GM06990 (cell line): Measurements from ENCODE around the gene SHH.

Experiments used
- DNase-seq: peaks from one replicate; pipeline ENCODE4 v3.0.0-alpha.2; 2011; ENCODE audit not compliant: insufficient read length; ENCODE audit errors: extremely low read depth
- H3K27me3 ChIP-seq: replicated peaks from 2 replicates; pipeline ENCODE4 v1.6.0; 2011; ENCODE audit warnings: low read length; ENCODE audit not compliant: control insufficient read depth, insufficient read depth
- H3K36me3 ChIP-seq: 2 replicates; pipeline ENCODE4 v1.5.1; 2011; ENCODE audit warnings: low read length; ENCODE audit not compliant: control insufficient read depth, insufficient read depth
- H3K4me3 ChIP-seq: replicated peaks from 2 replicates; pipeline ENCODE4 v1.5.1; 2011; ENCODE audit warnings: low read depth, mild to moderate bottlenecking, control low read depth, low read length
- CTCF ChIP-seq: IDR thresholded peaks from 2 replicates; pipeline ENCODE4 v1.5.1; 2011; ENCODE audit warnings: low read length, control low read depth, mild to moderate bottlenecking, inconsistent platforms; ENCODE audit not compliant: insufficient read depth, poor library complexity, severe bottlenecking

SHH gene

DNA sequence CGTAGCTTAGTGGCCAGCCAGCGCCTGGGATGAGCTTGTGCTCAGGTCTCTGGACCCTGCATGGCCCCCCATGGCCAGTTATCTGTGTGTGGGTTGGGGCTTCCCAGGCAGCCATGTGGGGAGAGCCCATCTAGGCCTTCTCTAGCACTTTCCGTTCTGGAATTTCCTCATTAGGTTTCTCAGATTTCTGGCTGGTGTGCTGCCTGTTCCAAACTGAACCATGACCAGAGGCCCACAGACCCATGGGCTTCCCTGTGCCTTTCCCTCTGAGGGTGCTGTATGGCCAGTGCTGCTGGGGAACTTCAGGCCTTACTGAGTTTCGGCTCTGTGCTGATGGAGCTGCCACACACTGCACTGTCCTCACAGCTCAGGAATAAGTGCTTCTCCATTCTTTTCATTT lies 50.2 kb downstream of the SHH start:
- H3K36me3 ChIP-seq: peaks cover 33% of the 10 kb centered on the region
- DNase-seq: no peak

DNA sequence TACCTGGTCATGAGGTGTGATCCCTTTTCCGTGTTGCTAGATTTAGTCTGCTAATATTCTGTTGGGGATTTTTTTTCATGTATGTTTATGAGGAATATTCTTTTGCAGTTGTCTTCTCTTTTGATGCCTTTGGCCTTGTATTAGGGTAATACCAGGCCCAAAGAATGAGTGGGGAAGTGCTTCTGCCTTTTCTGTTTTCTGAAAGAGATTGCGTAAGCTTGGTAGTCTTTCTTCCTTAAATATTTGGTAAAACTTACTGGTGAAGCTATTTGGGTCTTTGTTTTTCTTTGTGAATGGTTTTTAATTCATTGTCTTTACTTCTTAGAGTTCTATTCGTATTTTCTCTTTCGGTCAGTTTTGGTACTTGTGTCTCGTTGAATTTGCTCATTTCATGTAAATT lies 51.1 kb downstream of the SHH start:
- TF ChIP-seq CTCF: no peak
- Histone ChIP-seq H3K4me3 (no peak overlapping the region), H3K36me3 (peaks cover 31% of the 10 kb centered on the region), H3K27me3 (no peaks in the 10 kb centered on the region)
- no peak for DNase-seq

More for the DNA sequence above, 50.2 kb downstream of the SHH start:
- no peaks in the 10 kb centered on the region for H3K27me3 ChIP-seq
- no peak overlapping the region for H3K4me3 ChIP-seq
- no peak for TF ChIP-seq CTCF

DNA sequence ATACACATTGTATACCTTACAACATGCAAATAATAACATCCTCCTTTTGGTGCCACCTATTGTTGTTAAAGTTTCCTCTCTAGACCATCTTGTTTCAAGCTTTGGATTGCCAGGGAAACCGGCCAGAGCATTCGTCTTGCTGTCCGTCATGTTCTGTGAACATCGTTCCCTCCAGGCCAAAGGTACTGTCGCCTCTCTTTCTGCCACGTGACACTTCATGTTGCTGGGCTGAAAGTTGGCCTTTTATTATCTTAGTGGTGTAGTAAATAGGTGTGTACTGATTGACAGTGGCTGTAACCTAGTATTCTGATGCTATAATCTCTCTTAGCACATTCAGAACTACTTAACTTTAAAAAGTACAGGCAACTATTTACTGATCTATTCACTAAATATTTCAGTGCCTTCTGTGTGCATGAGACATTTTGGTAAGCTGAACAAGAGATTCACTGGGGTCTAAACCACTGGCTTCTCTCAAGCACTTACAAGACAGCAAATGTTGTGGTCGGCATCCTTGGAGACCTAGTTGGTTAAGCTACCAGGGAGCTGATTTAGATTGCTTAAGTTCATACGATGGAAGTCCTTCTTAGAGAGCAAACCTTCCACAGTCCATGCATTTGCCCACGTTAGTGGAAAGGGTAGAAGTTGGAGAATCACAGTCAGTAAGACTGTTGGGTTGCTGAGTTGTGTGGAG lies 52.4 kb downstream of the SHH start:
- H3K4me3 ChIP-seq: no peak overlapping the region
- H3K36me3 ChIP-seq: peaks cover 27% of the 10 kb centered on the region
- no peaks in the 10 kb centered on the region for H3K27me3 ChIP-seq
- no peak for TF ChIP-seq CTCF
- DNase-seq: no peak

DNA sequence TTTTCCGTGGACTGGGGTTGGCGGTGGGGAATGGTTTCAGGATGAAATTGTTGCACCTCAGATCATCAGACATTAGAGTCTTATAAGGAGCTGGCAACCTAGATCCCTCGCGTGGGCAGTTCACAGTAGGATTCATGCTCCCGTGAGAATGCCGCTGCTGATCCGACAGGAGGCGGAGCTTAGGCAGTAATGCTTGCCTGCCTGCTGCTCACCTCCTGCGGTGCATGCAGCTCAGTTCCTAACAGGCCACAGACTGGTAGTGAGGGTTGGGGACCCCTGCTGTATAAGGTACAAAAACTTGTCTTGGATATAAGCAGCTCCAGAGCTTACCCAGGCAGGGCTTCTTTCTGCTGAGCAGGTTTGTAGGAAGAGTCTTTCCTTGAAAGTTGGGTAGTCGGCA lies 53.9 kb downstream of the SHH start:
- TF ChIP-seq CTCF: no peak
- no peak overlapping the region for H3K4me3 ChIP-seq
- peaks cover 19% of the 10 kb centered on the region for H3K36me3 ChIP-seq
- DNase-seq: no peak
- H3K27me3 ChIP-seq: no peaks in the 10 kb centered on the region

GRCh38 chr7:155756322-155756721 lies 55.9 kb downstream of the SHH start:
- Histone ChIP-seq H3K36me3 (peaks cover 14% of the 10 kb centered on the region), H3K4me3 (no peak overlapping the region), H3K27me3 (no peaks in the 10 kb centered on the region)
- no peak for TF ChIP-seq CTCF
- no peak for DNase-seq

DNA sequence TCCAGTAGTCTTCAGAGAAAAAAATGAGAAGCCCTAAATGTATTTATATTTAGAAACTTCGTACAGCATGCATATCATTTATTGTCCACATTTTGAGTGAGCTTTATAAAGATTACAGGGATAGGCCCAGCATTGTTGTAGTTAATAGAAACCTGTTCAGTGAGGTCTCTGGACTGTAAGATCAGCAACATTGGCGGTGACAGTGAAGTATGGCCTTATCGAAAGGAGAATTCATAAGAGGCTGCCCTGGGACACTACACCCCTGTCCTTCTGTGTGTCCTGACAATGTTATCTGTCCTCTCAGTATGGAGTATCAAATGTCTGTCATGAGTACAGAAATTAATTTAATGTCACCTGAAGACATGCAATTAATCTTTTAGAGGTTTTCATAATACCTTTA lies 57.2 kb downstream of the SHH start:
- Histone ChIP-seq H3K4me3 (no peak overlapping the region; the same call in 1 of the 2 replicates), H3K36me3 (peaks cover 12% of the 10 kb centered on the region), H3K27me3 (no peaks in the 10 kb centered on the region)
- DNase-seq: no peak
- TF ChIP-seq CTCF: no peak
